ENCODE data around the gene ARAP1. TPM values are rescaled to one million over a fixed set of nuclear protein-coding genes. Genes with fewer than 3 reads are reported as not detected.
A peak's percentile ranks its signal among the peaks of the same experiment; 100 is the strongest.

The ARAP1 gene
- total RNA-seq, 3 donors from 2014 or later, result 85.9 to 109 (median 97.0) TPM

DNA sequence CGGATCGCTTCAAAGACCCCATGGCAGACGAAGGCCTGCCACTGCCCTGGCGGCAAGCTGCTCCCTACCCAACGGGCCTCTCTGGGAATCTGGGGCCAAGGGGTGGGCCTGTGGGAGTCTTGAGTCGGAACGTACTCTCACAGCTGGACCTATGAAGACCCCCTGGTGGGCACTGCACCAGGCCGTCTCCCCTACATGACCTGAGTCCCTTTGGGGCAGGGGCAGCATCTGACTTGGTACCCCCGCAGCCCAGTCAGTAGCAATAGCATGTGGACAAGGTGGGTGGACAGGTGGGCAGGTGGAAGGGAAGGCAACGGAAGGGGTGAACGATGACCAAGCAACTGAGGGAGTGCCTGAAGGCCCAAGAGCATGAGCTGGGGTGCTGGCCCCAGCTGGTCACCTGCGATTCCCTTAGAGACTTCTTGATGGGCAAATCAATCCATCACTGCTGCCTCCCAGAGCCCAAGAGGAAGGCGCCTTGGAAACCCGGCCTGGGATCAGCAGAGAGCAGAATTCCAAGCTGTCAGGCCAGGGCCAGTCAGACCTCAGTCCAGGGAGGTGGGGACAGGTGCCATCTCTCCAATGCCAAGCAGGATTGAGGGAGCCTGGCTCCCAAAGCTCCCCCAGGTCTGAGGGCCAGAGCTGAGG, 35.3 kb downstream of the ARAP1 start:
- H3K36me3 ChIP-seq, result no peaks in the 10 kb centered on the region
- DNase-seq (ENCODE audit: low spot score in 2 of 2), result no peak
- TF ChIP-seq, protein P1, sequence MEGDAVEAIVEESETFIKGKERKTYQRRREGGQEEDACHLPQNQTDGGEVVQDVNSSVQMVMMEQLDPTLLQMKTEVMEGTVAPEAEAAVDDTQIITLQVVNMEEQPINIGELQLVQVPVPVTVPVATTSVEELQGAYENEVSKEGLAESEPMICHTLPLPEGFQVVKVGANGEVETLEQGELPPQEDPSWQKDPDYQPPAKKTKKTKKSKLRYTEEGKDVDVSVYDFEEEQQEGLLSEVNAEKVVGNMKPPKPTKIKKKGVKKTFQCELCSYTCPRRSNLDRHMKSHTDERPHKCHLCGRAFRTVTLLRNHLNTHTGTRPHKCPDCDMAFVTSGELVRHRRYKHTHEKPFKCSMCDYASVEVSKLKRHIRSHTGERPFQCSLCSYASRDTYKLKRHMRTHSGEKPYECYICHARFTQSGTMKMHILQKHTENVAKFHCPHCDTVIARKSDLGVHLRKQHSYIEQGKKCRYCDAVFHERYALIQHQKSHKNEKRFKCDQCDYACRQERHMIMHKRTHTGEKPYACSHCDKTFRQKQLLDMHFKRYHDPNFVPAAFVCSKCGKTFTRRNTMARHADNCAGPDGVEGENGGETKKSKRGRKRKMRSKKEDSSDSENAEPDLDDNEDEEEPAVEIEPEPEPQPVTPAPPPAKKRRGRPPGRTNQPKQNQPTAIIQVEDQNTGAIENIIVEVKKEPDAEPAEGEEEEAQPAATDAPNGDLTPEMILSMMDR (IDR thresholded peaks at IDR 0.05), result no peak
- TF ChIP-seq POLR2AphosphoS5 (IDR thresholded peaks at IDR 0.05), result no peak
- H3K27me3 ChIP-seq, result no peaks in the 10 kb centered on the region
- H3K27ac ChIP-seq, result no peak overlapping the region
- H3K4me1 ChIP-seq, result peaks cover 4 to 11% of the 10 kb centered on the region in 2 donors
- H3K9me3 ChIP-seq, result no peaks in the 10 kb centered on the region
- intact Hi-C loops (cut with DNase I; ENCODE audit: low total_unique reads), result no loop called here
- no peak overlapping the region for H3K4me3 ChIP-seq

DNA sequence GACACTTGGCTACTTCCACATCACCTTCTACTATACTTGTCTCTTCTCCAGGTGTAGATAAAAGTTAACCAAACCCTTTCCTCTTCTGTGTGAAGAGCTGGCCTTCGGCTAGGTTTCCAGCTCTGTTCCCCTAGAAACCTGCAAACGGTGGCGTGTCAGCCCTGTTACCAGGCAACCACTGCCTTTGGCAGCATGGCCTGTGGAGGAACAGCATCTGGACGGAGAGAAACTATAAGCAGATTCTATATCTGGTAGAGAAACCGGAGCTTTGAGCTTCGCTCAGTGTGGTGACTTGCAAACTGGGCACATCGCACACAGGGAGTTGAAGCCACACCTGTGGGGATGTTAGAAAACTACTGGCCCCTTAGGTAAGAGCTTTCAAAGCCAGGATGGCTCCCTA, 35.9 kb downstream of the ARAP1 start:
- DNase-seq (ENCODE audit: low spot score in 2 of 2), result no peak
- TF ChIP-seq POLR2AphosphoS5 (IDR thresholded peaks at IDR 0.05) (no peak), POLR2A (IDR thresholded peaks at IDR 0.05) (no peak)
- TF ChIP-seq, protein P1 (IDR thresholded peaks at IDR 0.05), result no peak
- H3K27ac ChIP-seq, result no peak overlapping the region

DNA sequence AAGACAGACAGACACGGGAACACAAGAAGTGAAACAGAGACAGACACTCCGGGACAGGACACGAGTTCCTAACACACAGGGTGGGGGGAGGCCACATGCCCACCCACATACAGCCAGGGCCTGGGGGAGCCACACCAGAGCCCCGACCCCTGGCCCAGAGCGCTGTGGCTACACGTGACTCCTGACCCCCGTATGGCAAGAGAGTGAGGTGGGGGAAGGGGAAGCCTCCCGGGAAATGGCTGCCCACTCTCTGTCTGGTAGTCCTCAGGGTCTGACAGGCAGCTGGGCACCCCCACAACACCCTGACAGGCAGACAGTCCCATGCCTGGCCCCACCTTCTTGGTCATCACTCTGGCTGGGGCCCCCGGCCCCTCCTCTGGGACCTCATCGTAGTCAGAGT, 39.4 kb downstream of the ARAP1 start:
- intact Hi-C loops (cut with DNase I; ENCODE audit: low total_unique reads), result no loop called here
- H3K4me1 ChIP-seq, result no peaks in the 10 kb centered on the region
- peak overlapping the region in 2 of 3 donors; percentile 4 to 43 for H3K4me3 ChIP-seq
- DNase-seq (ENCODE audit: low spot score in 2 of 2), result no peak
- TF ChIP-seq POLR2AphosphoS5 (IDR thresholded peaks at IDR 0.05) (no peak), POLR2A (IDR thresholded peaks at IDR 0.05) (no peak)
- TF ChIP-seq, protein P1 (IDR thresholded peaks at IDR 0.05), result no peak
- H3K27me3 ChIP-seq, result no peaks in the 10 kb centered on the region
- H3K27ac ChIP-seq, result peak overlapping the region; percentile 36 to 87
- H3K36me3 ChIP-seq, result no peaks in the 10 kb centered on the region
- no peaks in the 10 kb centered on the region for H3K9me3 ChIP-seq

More for the DNA sequence above, 35.9 kb downstream of the ARAP1 start:
- no peaks in the 10 kb centered on the region for H3K27me3 ChIP-seq
- no peaks in the 10 kb centered on the region for H3K36me3 ChIP-seq
- H3K4me3 ChIP-seq, result no peak overlapping the region
- H3K4me1 ChIP-seq, result peaks cover 4 to 11% of the 10 kb centered on the region in 2 donors
- intact Hi-C loops (cut with DNase I; ENCODE audit: low total_unique reads), result no loop called here
- H3K9me3 ChIP-seq, result no peaks in the 10 kb centered on the region

DNA sequence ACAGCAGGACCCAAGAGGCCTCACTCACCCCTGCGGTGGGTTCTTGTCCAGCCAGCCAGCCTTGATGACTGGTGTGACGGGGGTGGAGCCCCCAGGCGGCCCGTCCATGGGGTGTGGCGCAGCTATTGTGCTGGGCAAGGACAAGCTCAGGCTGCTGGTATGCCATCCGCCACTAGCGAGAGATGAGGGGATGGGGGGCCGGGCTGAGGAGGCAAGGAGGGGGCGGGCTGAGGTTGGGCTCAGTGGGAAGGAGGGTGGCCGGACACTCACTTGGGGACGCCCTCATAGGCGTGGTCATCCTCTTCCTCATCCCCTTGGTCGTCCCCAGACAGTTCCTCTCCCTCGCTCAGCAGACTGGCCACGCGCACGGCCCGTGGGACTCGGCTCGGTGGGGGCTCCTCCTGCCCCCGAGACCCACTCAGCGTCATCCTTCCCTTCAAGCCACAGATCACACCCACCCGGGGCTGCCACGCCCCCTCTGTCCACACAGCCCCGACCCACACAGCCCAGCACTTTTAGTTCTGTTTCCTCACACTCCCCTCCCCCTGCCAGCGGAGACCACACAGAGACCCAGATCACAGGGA, 39.9 kb downstream of the ARAP1 start:
- no peaks in the 10 kb centered on the region for H3K4me1 ChIP-seq

DNA sequence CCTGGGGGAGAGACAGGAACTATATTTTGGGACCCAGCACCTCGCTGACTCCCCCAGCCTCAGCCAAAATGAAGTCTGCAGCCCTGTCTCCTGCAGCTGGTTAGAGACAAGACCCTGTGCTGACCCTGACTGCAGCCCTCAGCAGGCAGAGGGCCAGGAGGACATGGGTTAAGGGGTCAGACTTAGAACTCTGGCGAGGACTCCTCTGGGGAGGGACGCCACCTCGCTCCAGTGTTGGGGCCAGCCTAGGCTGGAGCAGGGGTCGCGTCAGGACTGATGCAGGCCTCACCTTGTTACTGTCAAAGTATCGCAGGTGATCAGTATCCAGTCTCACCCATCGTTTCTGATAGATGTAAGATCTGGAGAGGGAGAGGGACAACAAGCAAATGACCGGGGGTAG, 41.1 kb downstream of the ARAP1 start:
- H3K4me1 ChIP-seq, result no peaks in the 10 kb centered on the region
- intact Hi-C loops (cut with DNase I; ENCODE audit: low total_unique reads), result no loop called here
- no peak overlapping the region for H3K4me3 ChIP-seq
- no peaks in the 10 kb centered on the region for H3K27me3 ChIP-seq
- TF ChIP-seq POLR2AphosphoS5 (IDR thresholded peaks at IDR 0.05) (no peak), POLR2A (IDR thresholded peaks at IDR 0.05) (no peak)
- TF ChIP-seq, protein P1 (IDR thresholded peaks at IDR 0.05), result no peak
- no peak for DNase-seq (ENCODE audit: low spot score in 2 of 2)
- H3K36me3 ChIP-seq, result no peaks in the 10 kb centered on the region
- no peak overlapping the region for H3K27ac ChIP-seq
- no peaks in the 10 kb centered on the region for H3K9me3 ChIP-seq

More for the DNA sequence above, 39.9 kb downstream of the ARAP1 start:
- DNase-seq (ENCODE audit: low spot score in 2 of 2), result peak in 1 of 2 donors; percentile 33
- H3K4me3 ChIP-seq, result peak overlapping the region in 2 of 3 donors; percentile 4 to 43
- TF ChIP-seq, protein P1 (IDR thresholded peaks at IDR 0.05), result no peak
- TF ChIP-seq POLR2A (IDR thresholded peaks at IDR 0.05) (no peak), POLR2AphosphoS5 (IDR thresholded peaks at IDR 0.05) (no peak)
- no peaks in the 10 kb centered on the region for H3K36me3 ChIP-seq
- H3K9me3 ChIP-seq, result no peaks in the 10 kb centered on the region
- intact Hi-C loops (cut with DNase I; ENCODE audit: low total_unique reads), result no loop called here
- H3K27ac ChIP-seq, result peak overlapping the region in 1 of 2 donors; percentile 87
- no peaks in the 10 kb centered on the region for H3K27me3 ChIP-seq
